Measurements from ENCODE around the gene MAML3. TPM values are rescaled to one million over a fixed set of nuclear protein-coding genes. Genes with fewer than 3 reads are reported as not detected.

Gene MAML3
- total RNA-seq, 1 experiment from 2014 or later, result 0.13 TPM

DNA sequence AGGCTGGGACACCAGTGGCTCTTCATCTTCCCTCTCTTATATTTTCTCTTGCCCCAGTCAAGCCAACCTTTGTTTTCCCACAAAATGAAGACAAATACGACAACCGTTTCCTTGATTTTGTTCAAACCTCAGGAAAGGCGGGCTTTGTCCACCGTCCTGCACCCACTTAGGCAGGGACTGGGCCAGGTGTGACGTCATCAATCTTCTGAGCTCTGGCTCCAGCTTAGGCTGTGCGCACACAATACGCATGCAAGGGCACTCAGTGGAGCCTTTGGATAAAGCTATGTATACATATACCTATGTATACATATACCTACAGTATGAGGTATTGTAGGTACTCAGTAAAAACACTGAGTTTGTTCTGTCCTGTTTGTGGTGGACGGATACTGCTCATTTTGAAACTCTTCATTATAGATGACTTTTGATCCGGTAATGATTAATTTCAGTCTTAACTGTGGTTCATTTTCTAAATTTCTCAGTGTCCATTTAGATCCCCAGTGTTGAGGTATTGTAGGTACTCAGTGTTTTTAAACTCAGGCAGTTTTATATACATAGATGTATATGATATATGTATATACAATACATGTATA lies 293.5 kb downstream of the MAML3 start:
- H3K27me3 ChIP-seq, result no peaks in the 10 kb centered on the region
- H3K4me3 ChIP-seq, result no peak overlapping the region
- H3K36me3 ChIP-seq, result no peaks in the 10 kb centered on the region
- DNase-seq, result no peak
- H3K9me3 ChIP-seq, result no peaks in the 10 kb centered on the region

DNA sequence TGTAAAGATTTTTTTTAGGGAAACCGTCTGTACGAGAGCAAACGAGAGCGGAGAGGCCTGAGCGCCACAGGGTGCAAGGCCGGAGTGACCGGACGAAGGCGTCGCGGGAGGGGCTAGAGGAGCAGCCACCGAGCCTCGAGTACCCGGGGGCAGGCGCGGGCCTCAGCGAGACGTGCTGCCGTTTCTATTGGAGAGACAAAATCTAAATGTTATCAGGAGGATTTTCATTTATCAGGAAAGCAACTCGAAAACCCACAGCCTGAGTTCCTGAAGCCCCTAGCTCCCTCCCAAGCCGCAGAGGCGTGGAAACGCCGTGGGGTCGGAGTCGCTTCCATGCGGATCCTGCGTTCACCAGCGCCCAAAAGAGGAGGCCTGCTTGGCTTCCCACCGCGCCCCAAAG lies 294.1 kb downstream of the MAML3 start:
- Histone ChIP-seq H3K4me3 (no peak overlapping the region), H3K9me3 (no peaks in the 10 kb centered on the region), H3K36me3 (no peaks in the 10 kb centered on the region), H3K27me3 (no peaks in the 10 kb centered on the region)
- DNase-seq, result no peak

DNA sequence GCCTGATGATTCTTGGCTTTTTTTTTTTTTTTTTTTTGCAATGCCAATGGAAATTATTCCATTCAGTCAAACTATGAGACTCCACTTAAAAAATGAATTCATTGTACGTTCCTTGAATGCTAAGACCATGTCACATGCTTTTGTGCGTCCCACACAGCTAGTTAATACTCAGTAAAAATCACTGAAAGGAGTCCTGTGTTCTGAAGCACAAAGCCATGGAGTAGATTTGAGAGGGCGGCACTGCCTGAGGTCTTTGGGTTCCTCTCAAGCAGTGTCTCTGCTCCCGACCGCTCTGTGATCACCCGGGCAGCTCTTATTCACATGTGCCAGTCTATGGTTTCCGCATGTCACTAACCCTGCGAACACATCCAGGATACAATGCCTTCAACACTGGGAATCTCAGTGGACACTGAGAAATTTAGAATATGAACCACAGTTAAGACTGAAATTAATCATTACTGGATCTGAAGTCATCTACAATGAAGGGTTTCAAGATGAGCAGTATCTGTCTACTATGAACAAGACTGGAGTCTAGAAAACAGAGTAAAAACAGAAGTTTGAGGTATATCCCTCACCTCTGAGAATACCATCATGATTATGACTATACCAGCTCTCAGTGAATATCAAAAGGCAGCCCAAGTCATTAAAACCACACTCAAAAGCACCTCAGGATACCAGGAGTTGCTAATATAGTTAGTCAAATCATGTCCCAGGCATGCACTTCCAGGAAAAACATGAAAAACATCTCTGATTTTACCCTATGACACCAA lies 295.4 kb downstream of the MAML3 start:
- H3K4me3 ChIP-seq, result no peak overlapping the region
- DNase-seq, result no peak
- H3K36me3 ChIP-seq, result no peaks in the 10 kb centered on the region
- H3K9me3 ChIP-seq, result no peaks in the 10 kb centered on the region
- H3K27me3 ChIP-seq, result no peaks in the 10 kb centered on the region

DNA sequence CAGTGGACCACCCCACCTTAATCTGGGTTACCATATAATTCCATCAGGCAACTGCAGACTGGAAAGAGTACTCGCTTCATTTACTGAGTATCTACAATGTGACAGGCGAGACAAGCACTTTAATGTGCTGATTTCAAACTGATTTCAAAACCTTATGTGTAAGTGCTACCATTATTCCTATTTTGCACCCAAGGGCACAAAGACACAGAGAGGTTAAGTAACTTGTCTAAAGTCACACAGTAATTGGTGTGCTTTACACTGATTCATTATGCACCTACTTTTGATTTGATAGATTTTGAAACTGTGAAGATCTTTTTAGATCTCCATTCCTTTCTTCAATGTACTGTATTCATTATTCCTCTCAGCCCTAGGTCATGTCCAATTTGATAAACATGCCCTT lies 296.0 kb downstream of the MAML3 start:
- DNase-seq, result no peak
- no peaks in the 10 kb centered on the region for H3K36me3 ChIP-seq
- no peak overlapping the region for H3K4me3 ChIP-seq
- H3K9me3 ChIP-seq, result no peaks in the 10 kb centered on the region
- H3K27me3 ChIP-seq, result no peaks in the 10 kb centered on the region

DNA sequence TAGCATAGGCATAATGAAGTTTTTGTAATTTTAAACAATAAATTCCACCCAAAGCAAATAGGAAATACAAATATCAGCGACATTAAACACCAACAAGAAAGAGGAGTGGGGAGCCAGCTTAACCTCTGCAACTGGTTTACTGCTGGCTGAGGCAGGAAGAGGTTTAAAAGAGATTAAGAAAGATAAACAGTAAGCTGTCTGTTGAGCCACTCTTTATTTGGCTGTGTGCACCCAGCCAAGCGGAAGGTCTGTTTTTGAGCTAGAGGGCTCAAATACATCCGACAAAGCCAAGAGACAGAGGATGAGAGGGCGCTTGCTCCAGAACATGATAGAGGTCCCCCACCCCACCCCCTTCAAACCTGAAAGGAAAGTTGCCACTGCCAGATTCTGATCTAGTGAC lies 297.0 kb downstream of the MAML3 start:
- Histone ChIP-seq H3K27me3 (no peaks in the 10 kb centered on the region), H3K4me3 (no peak overlapping the region), H3K36me3 (no peaks in the 10 kb centered on the region), H3K9me3 (no peaks in the 10 kb centered on the region)
- peak; percentile 15 for DNase-seq

DNA sequence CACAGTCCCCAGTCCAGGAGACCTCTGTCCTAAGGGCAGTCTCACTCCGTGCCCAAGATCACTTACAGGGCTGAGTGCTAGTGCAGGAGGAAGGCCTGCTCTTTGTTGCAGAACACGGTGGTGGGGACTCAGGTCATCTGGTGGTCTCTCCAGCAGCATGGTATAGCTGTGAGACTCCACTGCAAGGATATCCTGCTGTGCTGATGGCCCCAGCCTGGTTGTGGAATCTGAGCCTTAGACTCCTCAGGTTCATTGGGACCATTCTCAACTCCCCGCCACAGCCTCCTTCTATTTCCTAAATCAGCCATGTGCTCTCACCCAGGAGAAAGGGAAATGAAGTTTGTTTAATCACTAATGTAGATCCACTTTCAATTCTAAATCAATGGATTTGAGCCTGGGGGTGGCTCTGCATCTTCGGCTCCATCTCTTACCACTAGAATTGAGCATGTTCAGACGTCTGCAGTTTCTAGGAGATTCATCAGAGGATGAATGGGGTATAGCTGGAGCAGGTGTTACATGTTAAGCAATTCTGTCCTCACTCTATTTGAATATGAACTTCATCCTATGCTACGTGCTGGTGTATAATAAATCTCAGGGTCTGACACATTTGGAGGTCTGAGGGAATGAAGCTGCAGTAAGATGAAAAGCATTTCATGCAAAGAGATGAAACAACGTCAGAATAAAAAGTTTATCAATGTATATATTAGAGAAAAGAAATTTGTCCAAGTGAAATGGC lies 299.1 kb downstream of the MAML3 start:
- Histone ChIP-seq H3K9me3 (no peaks in the 10 kb centered on the region), H3K4me3 (no peak overlapping the region), H3K36me3 (no peaks in the 10 kb centered on the region), H3K27me3 (no peaks in the 10 kb centered on the region)
- no peak for DNase-seq

DNA sequence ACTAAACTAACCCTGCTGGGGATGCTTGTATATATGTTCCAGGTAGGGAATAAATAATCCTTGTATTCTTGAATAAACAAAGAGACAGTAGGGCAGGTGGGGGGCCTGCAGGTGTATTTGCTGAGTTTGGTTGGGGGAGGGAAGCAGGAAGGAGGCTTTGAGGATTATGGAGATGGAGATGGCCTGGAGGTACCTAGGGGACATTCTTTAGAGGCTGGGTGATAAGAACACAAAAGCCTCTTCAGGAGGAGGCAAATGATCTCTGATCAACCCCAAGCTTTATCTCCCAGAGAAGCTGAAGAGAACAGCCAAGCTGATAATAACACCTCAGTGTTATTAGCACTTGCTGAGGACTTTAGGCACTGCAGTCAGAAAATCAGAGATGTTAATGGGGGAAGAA lies 300.7 kb downstream of the MAML3 start:
- Histone ChIP-seq H3K36me3 (no peaks in the 10 kb centered on the region), H3K9me3 (no peaks in the 10 kb centered on the region), H3K27me3 (no peaks in the 10 kb centered on the region), H3K4me3 (no peak overlapping the region)
- no peak for DNase-seq

DNA sequence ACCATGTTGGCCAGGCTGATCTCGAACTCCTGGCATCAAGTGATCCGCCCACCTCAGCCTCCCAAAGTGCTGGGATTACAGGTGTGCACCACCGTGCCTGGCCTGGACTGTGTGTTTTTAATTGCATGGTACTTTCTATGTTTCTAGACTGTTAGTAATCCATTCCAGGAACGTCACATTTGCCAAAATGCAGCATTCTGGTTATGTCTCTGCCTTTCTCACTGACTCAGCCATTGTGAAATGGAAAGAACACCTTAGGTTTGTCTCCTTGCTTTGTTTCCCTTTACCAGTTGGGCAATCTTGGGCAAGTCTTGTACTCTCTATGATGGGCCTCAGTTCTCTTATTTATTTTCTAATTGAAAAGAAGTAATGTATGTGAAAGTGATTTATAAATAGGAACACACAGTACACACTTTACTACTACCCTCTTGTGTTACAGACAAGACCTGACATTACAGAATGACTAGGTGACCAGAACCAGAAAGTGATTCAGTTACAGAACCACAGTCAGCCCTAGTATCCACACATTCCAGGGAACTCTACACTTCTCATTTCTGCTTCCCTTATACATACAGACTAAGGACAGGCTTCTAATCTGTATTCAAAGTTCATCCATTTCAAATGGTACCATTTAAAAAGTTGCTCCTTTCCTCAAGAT lies 301.2 kb downstream of the MAML3 start:
- H3K9me3 ChIP-seq, result no peaks in the 10 kb centered on the region
- H3K27me3 ChIP-seq, result no peaks in the 10 kb centered on the region; the same call in 1 of the 2 replicates
- H3K36me3 ChIP-seq, result no peaks in the 10 kb centered on the region
- no peak for DNase-seq
- H3K4me3 ChIP-seq, result no peak overlapping the region

DNA sequence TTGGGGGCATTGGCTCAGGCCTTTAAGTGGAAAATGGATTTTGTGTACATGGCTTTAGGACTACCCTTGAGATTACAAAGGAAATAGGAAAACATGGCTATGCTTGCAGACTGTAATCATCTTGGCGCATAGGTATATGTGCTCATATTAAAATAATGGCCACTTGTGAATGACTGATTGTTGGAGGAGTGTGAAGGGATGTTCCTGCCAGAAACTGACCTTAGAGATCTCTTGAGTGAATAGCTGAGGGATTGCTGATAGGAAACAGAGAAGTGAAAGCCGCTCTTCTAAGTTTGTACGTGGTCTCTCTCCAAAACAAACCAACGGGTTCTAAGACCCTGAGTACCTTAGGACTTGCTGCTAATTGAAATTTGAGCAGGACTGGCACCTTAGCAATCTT lies 302.3 kb downstream of the MAML3 start:
- DNase-seq, result no peak
- Histone ChIP-seq H3K4me3 (no peak overlapping the region), H3K9me3 (no peaks in the 10 kb centered on the region), H3K27me3 (no peaks in the 10 kb centered on the region; the same call in 1 of the 2 replicates), H3K36me3 (no peaks in the 10 kb centered on the region)

DNA sequence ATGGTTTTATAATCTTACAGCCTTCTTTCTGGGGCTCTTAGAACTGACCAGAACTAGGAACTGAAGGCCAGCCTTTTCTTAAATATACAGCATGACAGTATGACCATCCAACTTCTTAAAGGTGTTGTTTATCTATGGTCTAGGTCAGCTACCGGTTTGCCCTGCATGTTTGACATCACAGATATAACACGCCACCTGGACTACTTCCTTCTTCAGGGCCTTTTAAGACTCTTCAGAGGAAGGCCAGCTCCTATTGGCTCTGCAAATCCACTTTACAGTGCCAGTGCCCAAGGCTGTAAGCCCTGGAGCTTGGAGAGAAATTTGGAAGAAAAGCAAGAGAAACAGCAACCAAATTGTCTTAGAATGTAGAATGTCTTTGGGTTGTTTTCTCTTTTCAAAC lies 302.9 kb downstream of the MAML3 start:
- H3K4me3 ChIP-seq, result no peak overlapping the region
- DNase-seq, result no peak

DNA sequence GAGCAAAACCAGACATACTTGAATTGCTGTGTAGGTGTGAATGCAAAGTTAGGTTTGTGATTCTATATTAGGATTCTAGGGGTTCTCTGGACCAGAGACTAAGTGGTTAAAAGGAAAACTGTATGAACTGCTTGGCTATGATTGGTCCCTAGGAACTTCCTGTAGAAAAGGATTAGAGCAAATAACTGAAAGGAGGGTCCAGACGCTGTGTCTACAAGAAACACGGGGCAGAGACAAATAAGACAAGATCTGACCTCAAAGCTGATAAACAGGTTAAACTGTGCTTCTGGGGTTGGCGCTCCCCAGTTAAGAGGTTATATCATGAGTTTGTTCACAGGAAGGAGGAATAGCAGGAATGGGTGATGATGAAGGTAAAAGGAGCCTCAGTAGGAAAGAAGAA lies 304.8 kb downstream of the MAML3 start:
- no peak for DNase-seq
- no peaks in the 10 kb centered on the region for H3K36me3 ChIP-seq
- no peak overlapping the region for H3K4me3 ChIP-seq
- no peaks in the 10 kb centered on the region; the same call in 1 of the 2 replicates for H3K27me3 ChIP-seq
- H3K9me3 ChIP-seq, result no peaks in the 10 kb centered on the region

More for the DNA sequence above, 302.9 kb downstream of the MAML3 start:
- H3K9me3 ChIP-seq, result no peaks in the 10 kb centered on the region
- no peaks in the 10 kb centered on the region; the same call in 1 of the 2 replicates for H3K27me3 ChIP-seq
- no peaks in the 10 kb centered on the region for H3K36me3 ChIP-seq

DNA sequence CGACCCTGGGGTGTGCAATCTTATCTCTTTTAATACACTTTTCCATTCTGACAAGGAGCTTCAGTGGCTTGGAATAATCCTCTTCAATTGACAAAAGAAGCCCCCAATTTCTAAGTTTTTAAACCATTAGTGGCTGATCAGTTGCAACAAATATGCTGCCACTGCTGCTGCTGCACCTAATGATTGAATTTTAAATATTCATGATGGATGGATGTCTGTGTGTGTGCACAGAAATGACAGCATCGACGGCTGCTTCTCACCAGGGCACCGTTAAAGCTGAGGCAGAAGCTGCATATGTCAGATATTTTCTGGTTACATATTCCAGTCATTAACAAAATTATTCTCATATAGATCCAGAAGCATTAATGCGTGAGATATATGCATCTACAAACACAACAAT lies 306.0 kb downstream of the MAML3 start:
- Histone ChIP-seq H3K36me3 (no peaks in the 10 kb centered on the region), H3K27me3 (no peaks in the 10 kb centered on the region; the same call in 1 of the 2 replicates), H3K9me3 (no peaks in the 10 kb centered on the region), H3K4me3 (no peak overlapping the region)
- DNase-seq, result no peak

DNA sequence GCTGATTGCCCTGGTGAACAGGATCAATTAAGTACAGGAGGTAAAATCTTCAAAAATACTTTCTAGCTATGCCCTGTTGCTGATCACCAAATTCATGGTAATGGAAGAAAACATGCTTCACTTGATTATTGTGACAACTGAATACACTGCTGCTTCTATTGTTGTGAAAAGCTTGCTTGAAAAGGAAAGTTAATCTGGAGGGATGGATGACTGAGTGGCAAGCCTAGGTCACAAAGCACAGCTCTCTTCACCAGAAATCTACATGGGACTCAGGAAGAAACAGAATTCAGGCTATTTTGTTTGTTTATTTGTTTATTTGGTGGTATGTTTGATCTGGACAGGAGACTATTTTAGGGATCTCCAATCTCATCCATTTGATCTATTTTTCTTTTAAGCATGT lies 306.4 kb downstream of the MAML3 start:
- no peaks in the 10 kb centered on the region; the same call in 1 of the 2 replicates for H3K27me3 ChIP-seq
- H3K36me3 ChIP-seq, result no peaks in the 10 kb centered on the region
- no peak for DNase-seq
- no peaks in the 10 kb centered on the region for H3K9me3 ChIP-seq
- H3K4me3 ChIP-seq, result no peak overlapping the region

DNA sequence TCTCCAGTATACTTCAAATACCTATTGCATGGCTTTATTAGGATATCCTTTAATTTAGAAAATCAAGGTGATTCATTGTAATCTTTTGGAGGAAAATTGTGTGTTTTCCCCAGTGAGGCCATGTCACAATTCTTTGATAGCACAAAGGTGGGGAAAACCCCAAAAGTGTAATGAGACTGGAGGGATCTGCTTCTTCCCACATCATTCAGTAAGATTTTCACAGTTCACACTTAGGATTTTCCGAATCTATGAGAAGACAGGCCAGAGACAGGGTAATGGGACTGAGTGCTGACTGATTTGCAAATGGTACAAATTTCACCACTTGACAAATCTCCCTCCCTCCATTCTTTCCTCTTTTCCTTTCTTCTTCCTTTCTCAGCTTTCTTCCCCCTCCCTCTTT lies 307.2 kb downstream of the MAML3 start:
- no peaks in the 10 kb centered on the region for H3K9me3 ChIP-seq
- H3K27me3 ChIP-seq, result no peaks in the 10 kb centered on the region; the same call in 1 of the 2 replicates
- no peaks in the 10 kb centered on the region for H3K36me3 ChIP-seq
- DNase-seq, result no peak
- no peak overlapping the region for H3K4me3 ChIP-seq

DNA sequence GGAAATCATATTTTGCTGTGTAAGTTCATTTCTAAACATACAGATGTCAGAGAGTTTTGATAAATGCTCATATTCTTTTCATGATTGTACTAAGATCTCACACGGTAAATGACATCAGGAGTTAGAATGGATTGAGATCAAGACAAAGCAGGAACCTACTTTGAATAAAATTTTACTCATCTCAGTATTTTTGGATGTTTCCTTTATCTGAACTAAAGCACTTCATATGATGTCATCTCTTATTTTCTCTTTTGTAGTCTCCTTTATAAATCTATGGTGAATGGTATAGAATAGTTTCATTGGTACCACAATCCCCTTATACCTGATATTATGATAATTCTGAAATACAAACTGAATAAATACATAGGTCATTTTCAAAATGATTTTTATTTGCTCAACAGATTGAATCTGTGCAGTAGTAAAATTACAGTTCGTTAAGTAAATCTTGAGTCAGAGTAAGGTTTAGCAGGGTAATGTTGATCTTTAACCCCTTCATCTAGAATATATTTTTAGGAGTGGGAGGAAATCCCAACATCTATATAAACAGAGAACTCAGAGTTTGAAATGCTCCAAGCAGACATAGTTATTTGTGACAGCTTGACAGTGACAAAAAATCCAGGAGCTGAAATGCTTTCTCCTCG lies 308.4 kb downstream of the MAML3 start:
- Histone ChIP-seq H3K36me3 (no peaks in the 10 kb centered on the region), H3K27me3 (no peaks in the 10 kb centered on the region; the same call in 1 of the 2 replicates), H3K9me3 (no peaks in the 10 kb centered on the region), H3K4me3 (no peak overlapping the region)
- no peak for DNase-seq

DNA sequence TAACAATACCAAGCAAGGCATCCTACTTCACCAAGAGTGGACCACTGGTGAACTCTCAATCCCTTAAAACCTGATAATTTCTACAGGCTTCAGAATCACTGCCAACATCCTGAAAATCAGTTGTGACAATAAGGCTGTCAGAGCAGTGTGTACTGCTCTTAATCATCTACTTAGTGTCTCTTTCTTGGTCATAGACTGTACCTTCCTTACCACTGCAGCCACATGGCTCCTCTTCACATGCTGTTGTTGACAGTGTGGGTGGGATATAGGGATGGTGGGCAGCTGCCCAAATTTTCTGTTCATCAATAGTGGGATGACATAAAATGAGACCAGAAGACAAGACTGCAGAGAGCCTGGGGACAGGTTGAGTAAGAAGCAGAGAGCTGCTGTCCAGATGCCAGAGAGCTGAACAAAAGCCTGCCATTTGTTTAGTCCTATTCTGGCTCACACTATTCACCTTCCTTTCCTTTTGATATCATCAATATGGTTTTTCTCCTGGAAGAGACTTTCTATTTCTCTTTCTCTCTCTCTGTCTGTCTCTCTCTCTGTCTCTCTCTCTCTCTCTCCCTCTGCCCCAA lies 309.4 kb downstream of the MAML3 start:
- H3K27me3 ChIP-seq, result no peaks in the 10 kb centered on the region; the same call in 1 of the 2 replicates
- no peak for DNase-seq

More for the DNA sequence above, 309.4 kb downstream of the MAML3 start:
- no peak overlapping the region for H3K4me3 ChIP-seq
- no peaks in the 10 kb centered on the region for H3K36me3 ChIP-seq
- no peaks in the 10 kb centered on the region for H3K9me3 ChIP-seq
